Tibial nerve (tissue), 4 donors: Measurements from ENCODE around the gene HKDC1. TPM values are rescaled to one million over a fixed set of nuclear protein-coding genes. Genes with fewer than 3 reads are reported as not detected.
A peak's percentile ranks its signal among the peaks of the same experiment; 100 is the strongest.

Source experiments
- DNase-seq, 2 donors: peaks; one replicate each; pipeline ENCODE4 v3.0.0-alpha.2; 2019; ENCODE audit warnings: low spot score in 2 of 2
- H3K27ac ChIP-seq, 4 donors: fragments of 200-600 bp; sonication (generic) in 3 of 4; one replicate each; pipeline ENCODE4 v1.5.1; 2017 to 2019; ENCODE audit warnings: mild to moderate bottlenecking in 1 of 4
- H3K27me3 ChIP-seq, 2 donors: fragments of 200-600 bp; sonication (generic) in 1 of 2; one replicate each; pipeline versions ENCODE4 v1.5.1 to v1.6.0; 2017 to 2019
- H3K36me3 ChIP-seq, 3 donors: fragments of 200-600 bp; sonication (generic); one replicate each; pipeline ENCODE4 v1.5.1; 2018 to 2019
- H3K4me1 ChIP-seq, 4 donors: fragments of 200-600 bp; sonication (generic) in 3 of 4; one replicate each; pipeline ENCODE4 v1.5.1; 2017 to 2019
- H3K4me3 ChIP-seq, 4 donors: fragments of 200-600 bp; sonication (generic) in 3 of 4; one replicate each; pipeline ENCODE4 v1.5.1; 2017 to 2019; ENCODE audit warnings: mild to moderate bottlenecking in 1 of 4, moderate library complexity in 1 of 4
- H3K9me3 ChIP-seq, 4 donors: fragments of 200-600 bp; sonication (generic) in 3 of 4; one replicate each; pipeline ENCODE4 v1.5.1; 2017 to 2019
- EP300 ChIP-seq, 2 donors: sonication (generic); formaldehyde crosslinking; IDR thresholded peaks; one replicate each; pipeline ENCODE4 v1.6.1; 2017; ENCODE audit warnings: antibody characterized with exemption in 2 of 2, mild to moderate bottlenecking in 1 of 2
- POLR2A ChIP-seq, 2 donors: fragments of 450-650 bp; IDR thresholded peaks; one replicate each; pipeline ENCODE4 v1.6.1; 2017; ENCODE audit warnings: antibody characterized with exemption in 2 of 2, mild to moderate bottlenecking in 2 of 2, moderate library complexity in 2 of 2
- WGBS, 2 donors: methylation state at CpG; one replicate each; pipeline ENCODE4 v1.1.5; 2018; 5-methylcytosine and 5-hydroxymethylcytosine counted together
- total RNA-seq, 4 donors: library from RNA; depleted of rRNA; stranded (reverse); fragments of >200 nt; gene quantifications; one replicate each; pipeline ENCODE4 v1.1.0, GENCODE V29; 2016
- TF ChIP-seq, protein P1 (sequence below), 5 experiments: fragments of 200-600 bp in 3 of 5; fragments of 450-650 bp in 2 of 5; sonication (generic) in 3 of 5; IDR thresholded peaks; one replicate each; pipeline ENCODE4 v1.5.1; 2016 to 2019; ENCODE audit warnings: antibody characterized with exemption in 5 of 5, mild to moderate bottlenecking in 3 of 5, moderate library complexity in 2 of 5

HKDC1 gene
- total RNA-seq, 4 donors from 2014 or later = 4.8 to 11.1 (median 5.5) TPM

DNA sequence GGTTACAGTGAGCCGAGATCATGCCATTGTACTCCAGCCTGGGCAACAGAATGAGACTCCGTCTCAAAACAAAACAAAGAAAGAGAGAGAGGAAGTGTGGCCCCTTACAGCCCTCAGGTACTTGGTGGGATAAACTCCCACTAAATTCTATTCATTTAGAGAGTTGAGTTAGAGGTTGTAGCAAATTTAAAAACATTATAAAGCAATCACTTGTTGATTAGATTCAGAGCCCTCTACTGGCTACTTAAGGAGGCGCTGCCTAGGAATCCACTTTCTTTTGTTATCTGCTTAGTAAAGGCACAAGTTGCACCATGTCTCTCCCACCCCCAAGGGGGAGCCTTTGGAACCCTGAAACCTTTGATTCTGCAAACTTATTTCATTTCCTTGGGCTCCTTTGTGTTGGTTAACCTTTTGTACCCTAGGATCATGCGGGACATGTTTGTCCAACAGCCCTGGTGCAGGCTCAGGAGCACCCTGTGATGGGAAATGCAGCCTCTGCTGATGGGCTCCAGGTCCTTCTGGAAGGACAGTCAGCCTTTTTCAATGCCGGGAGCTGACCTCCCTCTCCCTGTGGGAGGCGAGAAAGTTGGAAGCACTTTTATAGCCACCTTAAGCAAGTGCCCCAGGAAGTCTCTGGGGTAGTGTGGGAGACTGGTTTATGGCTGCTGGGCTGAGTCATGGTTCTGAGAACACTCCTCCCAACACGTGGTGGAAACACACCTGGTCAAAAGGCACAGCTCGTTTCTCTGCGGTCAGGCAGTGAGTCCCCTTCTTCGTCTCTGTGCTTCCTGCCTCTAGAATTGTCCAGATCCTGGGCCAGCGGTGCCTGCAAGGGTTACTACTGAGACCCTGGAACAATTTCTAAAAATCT lies 2.3 kb downstream of the HKDC1 start:
- Histone ChIP-seq H3K36me3 (no peaks in the 10 kb centered on the region), H3K27ac (peak overlapping the region in 1 of 4 donors; percentile 66), H3K4me3 (peak overlapping the region in 1 of 4 donors; percentile 24), H3K4me1 (peaks cover 0 to 10% (median 0%) of the 10 kb centered on the region in 4 donors), H3K9me3 (no peaks in the 10 kb centered on the region), H3K27me3 (no peaks in the 10 kb centered on the region)
- peak in 1 of 2 donors; percentile 54 for DNase-seq
- 35% methylated on average over 11 of the region's 11 CpGs for WGBS, 2 donors
- TF ChIP-seq, protein P1, sequence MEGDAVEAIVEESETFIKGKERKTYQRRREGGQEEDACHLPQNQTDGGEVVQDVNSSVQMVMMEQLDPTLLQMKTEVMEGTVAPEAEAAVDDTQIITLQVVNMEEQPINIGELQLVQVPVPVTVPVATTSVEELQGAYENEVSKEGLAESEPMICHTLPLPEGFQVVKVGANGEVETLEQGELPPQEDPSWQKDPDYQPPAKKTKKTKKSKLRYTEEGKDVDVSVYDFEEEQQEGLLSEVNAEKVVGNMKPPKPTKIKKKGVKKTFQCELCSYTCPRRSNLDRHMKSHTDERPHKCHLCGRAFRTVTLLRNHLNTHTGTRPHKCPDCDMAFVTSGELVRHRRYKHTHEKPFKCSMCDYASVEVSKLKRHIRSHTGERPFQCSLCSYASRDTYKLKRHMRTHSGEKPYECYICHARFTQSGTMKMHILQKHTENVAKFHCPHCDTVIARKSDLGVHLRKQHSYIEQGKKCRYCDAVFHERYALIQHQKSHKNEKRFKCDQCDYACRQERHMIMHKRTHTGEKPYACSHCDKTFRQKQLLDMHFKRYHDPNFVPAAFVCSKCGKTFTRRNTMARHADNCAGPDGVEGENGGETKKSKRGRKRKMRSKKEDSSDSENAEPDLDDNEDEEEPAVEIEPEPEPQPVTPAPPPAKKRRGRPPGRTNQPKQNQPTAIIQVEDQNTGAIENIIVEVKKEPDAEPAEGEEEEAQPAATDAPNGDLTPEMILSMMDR (IDR thresholded peaks at IDR 0.05) = peak; percentile 33 to 67 (median 53)
- no peak for TF ChIP-seq POLR2A (IDR thresholded peaks at IDR 0.05)

- no peak for DNase-seq
- Histone ChIP-seq H3K4me1 (peaks cover 0 to 10% (median 0%) of the 10 kb centered on the region in 4 donors), H3K27me3 (no peaks in the 10 kb centered on the region), H3K36me3 (no peaks in the 10 kb centered on the region), H3K27ac (peak overlapping the region in 1 of 4 donors; percentile 52), H3K4me3 (no peak overlapping the region), H3K9me3 (no peaks in the 10 kb centered on the region)
- TF ChIP-seq POLR2A (IDR thresholded peaks at IDR 0.05) (no peak), EP300 (IDR thresholded peaks at IDR 0.05) (no peak)
- TF ChIP-seq, protein P1 (IDR thresholded peaks at IDR 0.05) = no peak
- WGBS, 2 donors = 10 to 33% methylated on average over 1 of the region's 1 CpG
These were observed 2.9 kb downstream of the HKDC1 start for GRCh38 chr10:69223028-69223342.

- Histone ChIP-seq H3K4me3 (no peak overlapping the region), H3K27me3 (no peaks in the 10 kb centered on the region), H3K9me3 (no peaks in the 10 kb centered on the region), H3K4me1 (peaks cover 0 to 18% (median 5%) of the 10 kb centered on the region in 4 donors), H3K36me3 (no peaks in the 10 kb centered on the region), H3K27ac (peak overlapping the region in 2 of 4 donors; percentile 24 to 27)
- no peak for DNase-seq
- WGBS, 2 donors = 32 to 38% methylated on average over 10 of the region's 10 CpGs
- TF ChIP-seq, protein P1 (IDR thresholded peaks at IDR 0.05) = no peak
- TF ChIP-seq EP300 (IDR thresholded peaks at IDR 0.05) (no peak), POLR2A (IDR thresholded peaks at IDR 0.05) (no peak)
These were observed 4.9 kb downstream of the HKDC1 start for GRCh38 chr10:69224862-69225657.

GRCh38 chr10:69225681-69226080 lies 5.5 kb downstream of the HKDC1 start:
- WGBS, 2 donors = 74 to 75% methylated on average over 10 of the region's 10 CpGs

More at GRCh38 chr10:69225681-69226080, 5.5 kb downstream of the HKDC1 start:
- no peak for DNase-seq
- H3K27ac ChIP-seq = peak overlapping the region in 2 of 4 donors; percentile 24 to 27
- H3K9me3 ChIP-seq = no peaks in the 10 kb centered on the region
- H3K4me3 ChIP-seq = no peak overlapping the region
- H3K36me3 ChIP-seq = no peaks in the 10 kb centered on the region
- H3K4me1 ChIP-seq = peaks cover 0 to 20% (median 6%) of the 10 kb centered on the region in 4 donors
- no peaks in the 10 kb centered on the region for H3K27me3 ChIP-seq
- TF ChIP-seq EP300 (IDR thresholded peaks at IDR 0.05) (no peak), POLR2A (IDR thresholded peaks at IDR 0.05) (no peak)
- TF ChIP-seq, protein P1 (IDR thresholded peaks at IDR 0.05) = no peak
